ENCODE data around the gene FTCD.

FTCD gene

DNA sequence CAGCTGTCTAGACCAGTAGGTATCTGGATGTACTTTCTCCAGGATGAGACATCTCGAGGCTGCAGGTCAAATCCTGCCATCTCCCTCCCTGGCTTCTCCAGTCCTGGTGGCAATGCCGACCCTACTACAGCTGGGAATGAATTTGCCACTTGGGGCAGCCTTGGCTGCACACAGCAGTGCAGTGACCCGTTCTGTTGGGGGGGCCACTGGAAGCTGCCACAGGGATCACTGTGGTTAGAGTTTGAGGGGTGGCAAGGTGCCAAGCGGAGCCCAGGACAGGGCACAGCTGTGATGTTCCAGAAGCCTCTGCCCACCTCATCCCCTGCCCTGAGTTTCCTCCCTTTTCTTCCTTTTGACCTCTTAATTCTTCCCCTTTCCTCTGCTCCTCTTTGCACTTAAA lies 40.4 kb downstream of the FTCD start:
- Histone ChIP-seq H3K36me3 (ENCODE audit: low read depth) (no peaks in the 10 kb centered on the region), H3K4me3 (ENCODE audit: severe bottlenecking) (no peak overlapping the region), H3K4me1 (ENCODE audit: insufficient read depth, poor library complexity, severe bottlenecking) (no peaks in the 10 kb centered on the region), H3K27me3 (ENCODE audit: insufficient read depth, poor library complexity, severe bottlenecking) (no peaks in the 10 kb centered on the region), H3K27ac (ENCODE audit: poor library complexity, severe bottlenecking) (no peak overlapping the region), H3K9me3 (ENCODE audit: severe bottlenecking) (peaks cover 4% of the 10 kb centered on the region)
- TF ChIP-seq, protein P1, sequence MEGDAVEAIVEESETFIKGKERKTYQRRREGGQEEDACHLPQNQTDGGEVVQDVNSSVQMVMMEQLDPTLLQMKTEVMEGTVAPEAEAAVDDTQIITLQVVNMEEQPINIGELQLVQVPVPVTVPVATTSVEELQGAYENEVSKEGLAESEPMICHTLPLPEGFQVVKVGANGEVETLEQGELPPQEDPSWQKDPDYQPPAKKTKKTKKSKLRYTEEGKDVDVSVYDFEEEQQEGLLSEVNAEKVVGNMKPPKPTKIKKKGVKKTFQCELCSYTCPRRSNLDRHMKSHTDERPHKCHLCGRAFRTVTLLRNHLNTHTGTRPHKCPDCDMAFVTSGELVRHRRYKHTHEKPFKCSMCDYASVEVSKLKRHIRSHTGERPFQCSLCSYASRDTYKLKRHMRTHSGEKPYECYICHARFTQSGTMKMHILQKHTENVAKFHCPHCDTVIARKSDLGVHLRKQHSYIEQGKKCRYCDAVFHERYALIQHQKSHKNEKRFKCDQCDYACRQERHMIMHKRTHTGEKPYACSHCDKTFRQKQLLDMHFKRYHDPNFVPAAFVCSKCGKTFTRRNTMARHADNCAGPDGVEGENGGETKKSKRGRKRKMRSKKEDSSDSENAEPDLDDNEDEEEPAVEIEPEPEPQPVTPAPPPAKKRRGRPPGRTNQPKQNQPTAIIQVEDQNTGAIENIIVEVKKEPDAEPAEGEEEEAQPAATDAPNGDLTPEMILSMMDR (IDR thresholded peaks at IDR 0.05; ENCODE audit: poor library complexity, severe bottlenecking): no peak
- ATAC-seq (ENCODE audit: low read depth) (no peak), DNase-seq (ENCODE audit: low spot score) (no peak)

DNA sequence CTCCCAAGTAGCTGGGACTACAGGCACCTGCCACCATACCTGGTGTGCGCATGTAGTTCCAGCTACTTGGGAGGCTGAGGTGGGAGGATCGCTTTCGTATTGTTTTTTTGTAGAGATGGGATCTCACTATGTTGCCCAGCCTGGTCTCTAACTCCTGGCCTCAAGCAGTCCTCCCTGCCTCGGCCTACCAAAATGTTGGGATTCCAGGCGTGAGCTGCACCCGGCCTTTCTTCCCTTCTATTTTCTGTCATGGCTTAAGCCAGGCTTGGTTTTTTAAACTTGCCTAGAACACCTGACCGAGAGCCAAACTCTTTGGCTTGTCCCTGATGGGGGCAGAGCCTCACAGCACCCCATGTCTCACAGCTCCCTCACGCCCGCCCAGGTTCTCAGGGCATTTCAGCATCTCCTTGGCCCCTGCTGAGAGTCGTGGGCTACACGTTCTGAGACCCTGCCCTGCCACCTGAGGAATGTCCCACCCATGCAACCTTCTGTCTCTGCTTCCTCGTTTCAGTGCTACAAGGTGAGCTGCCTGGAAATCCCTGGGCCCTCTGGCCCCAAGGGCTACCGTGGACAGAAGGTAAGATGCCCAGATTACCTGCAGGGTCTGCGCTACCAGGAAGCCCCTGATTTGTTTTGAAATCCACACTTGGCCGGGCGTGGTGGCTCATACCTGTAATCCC lies 41.7 kb downstream of the FTCD start:
- H3K27me3 ChIP-seq (ENCODE audit: insufficient read depth, poor library complexity, severe bottlenecking): no peaks in the 10 kb centered on the region
- ATAC-seq (ENCODE audit: low read depth) (no peak), DNase-seq (ENCODE audit: low spot score) (no peak)
- TF ChIP-seq, protein P1 (IDR thresholded peaks at IDR 0.05; ENCODE audit: poor library complexity, severe bottlenecking): no peak
- H3K27ac ChIP-seq (ENCODE audit: poor library complexity, severe bottlenecking): no peak overlapping the region
- peaks cover 4% of the 10 kb centered on the region for H3K9me3 ChIP-seq (ENCODE audit: severe bottlenecking)
- H3K4me3 ChIP-seq (ENCODE audit: severe bottlenecking): no peak overlapping the region
- no peaks in the 10 kb centered on the region for H3K4me1 ChIP-seq (ENCODE audit: insufficient read depth, poor library complexity, severe bottlenecking)
- no peaks in the 10 kb centered on the region for H3K36me3 ChIP-seq (ENCODE audit: low read depth)

DNA sequence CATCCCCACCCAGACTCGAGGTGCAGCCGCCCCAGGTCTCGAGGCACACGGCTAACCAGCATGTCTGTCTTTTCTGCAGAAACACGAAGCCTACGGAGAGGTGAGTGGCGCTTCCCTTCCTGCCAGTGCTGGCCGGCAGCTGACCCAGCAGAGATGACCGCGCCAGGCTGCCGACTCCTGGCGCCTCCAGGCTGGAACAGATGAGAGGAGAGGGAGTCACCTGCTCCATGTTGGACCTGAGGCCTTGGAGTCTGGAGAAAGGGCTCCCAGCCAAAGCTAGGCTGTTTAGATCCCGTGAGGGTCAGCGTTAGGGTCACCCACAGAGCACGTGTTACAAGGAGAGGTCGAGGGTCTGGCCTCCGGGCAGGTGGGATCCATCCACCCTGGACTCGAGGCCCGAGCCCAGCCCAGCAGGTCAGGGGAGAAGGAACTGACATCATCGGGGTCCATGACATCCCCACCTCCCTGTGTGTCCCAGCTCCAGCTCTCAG lies 42.6 kb downstream of the FTCD start:
- Histone ChIP-seq H3K36me3 (ENCODE audit: low read depth) (no peaks in the 10 kb centered on the region), H3K9me3 (ENCODE audit: severe bottlenecking) (peaks cover 4% of the 10 kb centered on the region), H3K27ac (ENCODE audit: poor library complexity, severe bottlenecking) (no peak overlapping the region), H3K4me3 (ENCODE audit: severe bottlenecking) (no peak overlapping the region), H3K27me3 (ENCODE audit: insufficient read depth, poor library complexity, severe bottlenecking) (no peaks in the 10 kb centered on the region), H3K4me1 (ENCODE audit: insufficient read depth, poor library complexity, severe bottlenecking) (no peaks in the 10 kb centered on the region)
- DNase-seq (ENCODE audit: low spot score) (no peak), ATAC-seq (ENCODE audit: low read depth) (no peak)
- TF ChIP-seq, protein P1 (IDR thresholded peaks at IDR 0.05; ENCODE audit: poor library complexity, severe bottlenecking): no peak

DNA sequence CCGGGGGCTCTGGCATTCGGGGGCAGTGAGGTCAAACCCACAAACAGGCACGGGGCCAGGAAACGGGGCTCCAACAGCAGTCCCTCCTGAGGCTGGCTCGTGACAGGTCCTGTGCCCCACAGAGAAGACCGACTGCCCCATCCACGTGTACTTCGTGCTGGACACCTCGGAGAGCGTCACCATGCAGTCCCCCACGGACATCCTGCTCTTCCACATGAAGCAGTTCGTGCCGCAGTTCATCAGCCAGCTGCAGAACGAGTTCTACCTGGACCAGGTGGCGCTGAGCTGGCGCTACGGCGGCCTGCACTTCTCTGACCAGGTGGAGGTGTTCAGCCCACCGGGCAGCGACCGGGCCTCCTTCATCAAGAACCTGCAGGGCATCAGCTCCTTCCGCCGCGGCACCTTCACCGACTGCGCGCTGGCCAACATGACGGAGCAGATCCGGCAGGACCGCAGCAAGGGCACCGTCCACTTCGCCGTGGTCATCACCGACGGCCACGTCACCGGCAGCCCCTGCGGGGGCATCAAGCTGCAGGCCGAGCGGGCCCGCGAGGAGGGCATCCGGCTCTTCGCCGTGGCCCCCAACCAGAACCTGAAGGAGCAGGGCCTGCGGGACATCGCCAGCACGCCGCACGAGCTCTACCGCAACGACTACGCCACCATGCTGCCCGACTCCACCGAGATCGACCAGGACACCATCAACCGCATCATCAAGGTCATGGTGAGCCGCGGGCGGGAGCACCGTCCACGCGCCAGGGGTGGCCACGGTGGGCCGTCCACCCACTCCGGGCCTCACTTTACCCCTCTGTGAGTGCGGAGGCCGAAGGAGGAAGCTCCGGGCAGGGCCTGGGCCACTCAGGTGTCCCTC lies 43.3 kb downstream of the FTCD start:
- ATAC-seq (ENCODE audit: low read depth): no peak
- H3K4me1 ChIP-seq (ENCODE audit: insufficient read depth, poor library complexity, severe bottlenecking): no peaks in the 10 kb centered on the region
- TF ChIP-seq, protein P1 (IDR thresholded peaks at IDR 0.05; ENCODE audit: poor library complexity, severe bottlenecking): no peak
- H3K27me3 ChIP-seq (ENCODE audit: insufficient read depth, poor library complexity, severe bottlenecking): no peaks in the 10 kb centered on the region
- no peak overlapping the region for H3K4me3 ChIP-seq (ENCODE audit: severe bottlenecking)
- peak; percentile 66 for DNase-seq (ENCODE audit: low spot score)
- peaks cover 4% of the 10 kb centered on the region for H3K9me3 ChIP-seq (ENCODE audit: severe bottlenecking)
- H3K36me3 ChIP-seq (ENCODE audit: low read depth): no peaks in the 10 kb centered on the region
- H3K27ac ChIP-seq (ENCODE audit: poor library complexity, severe bottlenecking): no peak overlapping the region

Data from RWPE2 (cell line).